HG02884 (cell line): ENCODE data around the gene CCDC167.
A peak's percentile ranks its signal among the peaks of the same experiment; 100 is the strongest.
"Not testable (repeated sequence)": the region's sequence is repeated elsewhere in the genome, so short reads cannot be mapped to it uniquely, and the experiment has no call there.

Source experiments
- ATAC-seq: cut with Tn5 transposase; IDR thresholded peaks from one replicate; pipeline ENCODE4 v1.9.1; 2021; ENCODE audit warnings: mild to moderate bottlenecking, moderate library complexity; ENCODE audit not compliant: unreplicated experiment

CCDC167 gene

DNA sequence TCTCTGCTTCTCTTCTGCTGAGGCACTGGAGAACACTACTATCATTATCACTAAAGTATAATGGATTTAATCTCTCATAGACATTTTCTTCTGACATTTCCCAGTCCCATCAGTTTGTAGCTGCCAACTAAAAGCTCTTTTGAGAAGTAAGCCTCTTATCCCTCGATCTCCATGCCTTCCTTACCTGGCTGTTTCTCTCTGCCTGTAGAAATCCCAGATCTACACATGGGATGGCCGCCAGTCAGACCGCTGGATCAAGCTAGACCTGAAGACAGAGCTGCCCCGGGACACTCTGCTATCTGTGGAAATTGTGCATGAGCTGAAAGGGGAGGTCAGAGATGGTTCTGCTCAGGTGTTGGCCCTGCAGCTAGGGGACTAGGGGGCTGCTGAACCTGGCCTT lies 25.4 kb downstream of the CCDC167 start:
- no peak for ATAC-seq

DNA sequence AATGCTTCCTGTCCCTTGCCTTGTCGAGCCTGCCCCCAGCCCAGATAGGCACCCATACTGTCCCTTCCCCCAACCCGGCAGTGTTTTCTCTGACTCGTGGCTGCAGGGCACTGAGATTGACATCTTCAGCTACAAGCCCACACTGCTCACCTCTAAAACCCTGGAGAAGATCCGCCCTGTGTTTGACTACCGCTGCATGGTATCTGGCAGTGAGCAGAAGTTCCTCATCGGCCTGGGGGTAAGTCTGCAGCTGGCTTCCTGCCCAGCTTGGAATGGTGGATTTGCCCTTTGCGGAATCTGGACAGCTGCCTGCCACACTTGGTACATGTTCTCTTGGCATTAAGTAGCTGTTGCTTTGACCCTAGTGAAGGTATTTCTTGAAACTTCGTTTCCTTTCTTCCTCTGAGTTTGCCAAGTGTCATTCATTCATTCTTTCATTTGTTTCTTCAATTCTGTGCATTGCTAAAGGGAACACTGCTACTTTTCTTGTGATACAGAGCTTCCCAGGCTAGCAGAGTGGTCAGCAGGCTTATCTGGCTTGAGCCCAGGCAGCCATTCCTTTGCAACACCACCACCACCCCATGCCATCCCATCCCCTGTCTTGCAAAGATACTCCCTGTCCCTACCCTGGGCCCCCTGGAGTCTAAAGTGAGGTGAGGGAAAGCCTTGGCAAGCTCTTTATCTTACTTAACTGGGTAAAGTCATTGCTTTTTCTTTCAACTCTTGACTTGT lies 26.2 kb downstream of the CCDC167 start:
- no peak for ATAC-seq

DNA sequence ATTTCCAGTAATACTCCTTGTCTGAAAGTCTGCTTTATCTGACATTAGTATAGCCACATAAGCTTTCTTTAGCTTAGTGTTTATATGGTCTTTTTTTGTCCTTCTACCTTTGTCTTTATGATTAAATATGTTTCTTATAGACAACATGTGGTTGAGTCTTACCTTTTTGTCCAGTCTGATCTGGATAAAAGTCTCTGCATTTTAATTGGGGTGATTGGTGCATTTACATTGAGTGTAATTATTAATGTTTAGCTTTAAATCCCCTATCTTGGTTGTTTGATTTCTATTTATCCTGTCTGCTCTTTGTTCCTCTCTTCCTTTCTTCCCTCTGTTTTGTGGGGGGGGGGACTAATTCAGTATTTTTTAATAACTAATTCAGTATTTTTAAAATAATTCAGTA lies 32.0 kb downstream of the CCDC167 start:
- ATAC-seq = no peak

DNA sequence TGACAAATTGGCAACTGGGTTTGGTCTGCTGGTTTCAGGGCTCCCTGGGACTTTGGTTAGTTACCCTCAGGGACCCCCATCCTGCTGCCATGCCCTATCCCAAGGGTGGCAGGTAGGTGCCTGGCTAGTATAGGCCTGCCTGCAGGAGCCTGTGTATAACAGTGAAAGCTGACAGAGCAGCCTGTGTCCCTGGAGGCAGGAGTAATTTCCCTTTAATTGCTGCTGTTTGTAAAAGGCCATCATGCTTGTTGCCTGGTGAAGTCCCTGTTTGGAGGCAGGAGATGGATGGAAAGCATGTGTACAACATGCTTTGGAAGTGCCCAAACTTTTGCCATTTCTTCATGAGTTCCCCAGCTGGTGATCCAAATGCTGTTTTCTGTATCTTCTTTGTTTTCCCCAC lies 36.6 kb downstream of the CCDC167 start:
- ATAC-seq = no peak

DNA sequence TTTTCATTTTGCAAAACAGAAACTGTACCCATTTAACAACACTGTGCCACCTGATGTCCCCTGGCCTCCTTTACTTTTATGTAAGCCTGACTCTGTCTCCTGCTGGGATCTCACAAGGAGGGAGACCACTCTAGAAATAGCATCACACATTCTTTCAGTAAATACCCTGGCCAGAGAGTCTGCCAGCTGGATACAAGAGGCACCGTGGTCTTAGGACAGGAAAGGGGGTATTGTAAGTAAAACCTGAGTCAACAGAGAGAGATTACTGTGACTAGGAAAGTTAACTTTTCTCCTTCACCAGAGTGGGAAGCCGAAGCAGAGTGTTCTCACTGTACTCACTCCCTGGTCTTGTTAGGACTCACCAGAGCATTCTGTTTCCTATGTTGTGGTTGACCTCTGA lies 38.9 kb downstream of the CCDC167 start:
- no peak for ATAC-seq

DNA sequence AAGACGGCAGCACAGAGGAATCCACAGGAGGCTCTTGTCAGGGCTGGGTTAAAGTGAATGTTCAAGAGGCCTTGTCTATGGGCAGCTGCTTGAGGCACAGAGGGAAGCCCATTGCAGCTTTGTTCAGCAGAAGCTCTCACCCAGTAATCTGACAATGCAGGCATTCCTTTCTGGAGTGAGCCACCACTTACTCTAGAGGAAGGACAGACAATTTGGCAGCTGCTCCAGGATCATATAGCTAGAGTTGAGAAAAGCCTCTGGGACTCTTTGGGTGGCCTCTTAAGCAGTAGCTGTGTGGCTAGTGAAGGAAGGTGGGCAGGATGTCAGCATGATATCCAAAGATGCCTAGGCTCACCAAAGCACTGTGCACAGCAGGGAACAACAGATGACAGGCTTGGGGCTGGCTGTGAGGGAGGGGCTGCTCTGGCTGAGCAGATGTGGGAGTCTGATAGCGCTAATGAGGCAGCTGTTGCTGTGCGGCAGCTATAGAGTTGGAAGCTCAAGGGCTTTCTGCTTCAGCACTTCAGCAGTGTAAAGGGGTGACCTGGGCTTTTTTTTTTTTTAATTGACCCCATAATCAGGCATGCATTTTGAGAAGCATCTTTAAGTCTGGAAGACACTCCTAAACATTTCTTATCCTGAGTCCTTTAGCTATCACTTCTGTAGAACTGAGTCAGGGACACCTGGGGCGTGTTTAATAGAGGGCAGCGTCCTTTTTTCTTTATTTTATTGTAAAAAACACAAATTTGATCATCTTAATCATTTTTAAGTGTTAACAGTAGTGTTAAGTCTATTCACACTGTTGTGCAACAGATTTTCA lies 39.5 kb downstream of the CCDC167 start:
- ATAC-seq = no peak

DNA sequence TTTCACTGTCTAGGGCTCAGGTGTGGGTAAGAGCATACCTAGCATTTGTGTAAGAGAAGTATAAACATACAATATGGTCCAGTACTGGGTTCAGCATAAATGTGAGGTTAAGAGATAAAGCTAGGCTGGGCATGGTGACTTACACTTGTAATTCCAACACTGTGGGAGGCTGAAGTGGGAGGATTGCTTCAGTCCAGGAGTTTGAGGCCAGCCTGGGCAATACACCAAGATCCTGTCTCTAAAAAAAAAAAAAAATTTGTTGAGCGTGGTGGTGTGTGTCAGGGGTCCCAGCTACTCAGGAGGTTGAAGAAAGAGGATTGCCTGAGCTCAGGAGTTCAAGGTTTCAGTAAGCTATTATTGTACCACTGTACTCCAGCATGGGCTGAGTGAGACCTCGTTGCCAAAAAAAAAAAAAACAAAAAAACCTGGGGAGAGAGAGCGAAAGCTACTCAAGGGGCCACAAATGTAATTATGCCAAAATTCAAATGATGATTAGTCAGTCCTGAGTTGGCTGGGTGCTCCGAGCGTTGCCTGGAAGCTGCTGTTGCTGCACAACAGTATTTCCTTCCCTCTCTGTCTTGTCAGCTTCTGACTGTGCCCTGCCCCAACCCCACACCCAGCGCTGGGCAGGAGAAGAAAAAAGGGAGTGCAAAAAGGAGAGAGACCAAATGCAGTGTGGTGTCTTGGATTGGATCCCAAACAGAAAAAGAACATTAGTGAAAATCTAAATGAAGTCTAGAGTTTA lies 42.7 kb downstream of the CCDC167 start:
- ATAC-seq = no peak

DNA sequence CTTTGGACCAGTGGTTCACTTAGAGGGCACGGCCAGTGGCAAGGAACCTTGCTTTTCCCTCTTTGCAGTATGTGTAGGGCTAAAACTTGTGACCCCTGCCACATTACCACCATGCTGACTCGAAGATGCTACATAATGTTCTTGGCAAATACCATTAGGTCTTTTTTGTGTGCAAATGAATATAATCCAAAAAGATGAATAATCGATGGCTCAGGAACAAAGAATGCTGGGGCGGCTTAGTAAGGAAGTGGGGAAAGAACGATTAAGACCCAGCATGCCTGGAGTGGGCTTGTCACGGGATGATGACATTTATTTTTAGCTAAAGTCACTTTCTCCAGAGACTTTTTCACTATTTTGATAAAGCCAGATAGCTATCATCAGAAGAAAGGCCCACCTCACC lies 43.6 kb downstream of the CCDC167 start:
- ATAC-seq = no peak

DNA sequence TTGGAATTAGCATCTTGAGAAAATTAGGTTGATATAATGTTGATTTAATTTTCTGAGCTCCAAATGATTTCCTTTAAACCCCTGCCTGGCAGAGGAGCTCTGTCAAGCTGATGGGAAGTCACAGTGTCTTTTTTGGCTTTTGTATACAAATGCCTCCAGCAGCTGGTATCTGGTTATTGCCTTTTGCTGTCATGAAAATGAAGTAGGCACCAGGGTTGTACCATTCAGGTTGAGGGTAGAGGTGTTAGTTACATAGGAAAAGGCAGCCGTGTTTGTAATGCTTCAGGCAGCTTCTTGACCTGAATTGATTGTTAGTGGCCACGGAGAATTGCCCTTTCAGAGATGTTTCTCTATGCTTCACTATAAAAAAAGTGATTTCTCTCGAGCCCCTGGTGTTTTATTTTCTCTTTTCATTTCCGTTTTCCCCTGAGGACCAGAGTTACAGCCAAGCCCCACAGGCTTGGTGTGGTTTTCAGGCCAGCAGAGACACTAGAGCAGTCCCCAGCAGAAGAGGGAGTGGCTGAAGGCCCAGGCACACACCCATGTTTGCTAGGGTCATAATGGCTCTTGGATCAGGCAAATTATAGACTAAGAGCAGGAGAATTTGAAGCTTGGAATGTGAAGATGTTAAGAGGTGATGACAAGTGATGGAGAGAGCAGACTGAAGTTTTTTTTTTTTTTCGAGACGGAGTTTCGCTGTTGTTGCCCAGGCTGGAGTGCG lies 45.1 kb downstream of the CCDC167 start:
- no peak for ATAC-seq

DNA sequence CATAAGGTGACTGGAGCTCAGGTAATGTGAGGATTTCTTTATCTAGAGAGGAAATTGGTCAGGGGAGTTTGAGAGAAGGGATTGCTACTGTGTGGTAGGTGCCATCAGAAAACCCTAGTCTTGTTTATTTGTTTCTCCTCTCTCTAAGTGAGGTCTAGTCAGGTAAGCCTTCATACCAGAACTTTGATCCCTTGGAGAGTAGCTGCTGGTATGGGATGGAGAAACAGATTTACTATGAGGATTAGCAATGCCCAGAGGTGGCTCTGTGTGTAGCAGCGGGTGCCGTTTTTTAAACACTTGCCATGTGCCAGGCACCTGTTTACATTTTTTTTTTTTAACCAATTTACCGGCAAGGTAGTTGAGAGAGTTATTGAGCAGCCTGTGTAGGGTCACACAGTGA lies 47.2 kb downstream of the CCDC167 start:
- no peak for ATAC-seq

DNA sequence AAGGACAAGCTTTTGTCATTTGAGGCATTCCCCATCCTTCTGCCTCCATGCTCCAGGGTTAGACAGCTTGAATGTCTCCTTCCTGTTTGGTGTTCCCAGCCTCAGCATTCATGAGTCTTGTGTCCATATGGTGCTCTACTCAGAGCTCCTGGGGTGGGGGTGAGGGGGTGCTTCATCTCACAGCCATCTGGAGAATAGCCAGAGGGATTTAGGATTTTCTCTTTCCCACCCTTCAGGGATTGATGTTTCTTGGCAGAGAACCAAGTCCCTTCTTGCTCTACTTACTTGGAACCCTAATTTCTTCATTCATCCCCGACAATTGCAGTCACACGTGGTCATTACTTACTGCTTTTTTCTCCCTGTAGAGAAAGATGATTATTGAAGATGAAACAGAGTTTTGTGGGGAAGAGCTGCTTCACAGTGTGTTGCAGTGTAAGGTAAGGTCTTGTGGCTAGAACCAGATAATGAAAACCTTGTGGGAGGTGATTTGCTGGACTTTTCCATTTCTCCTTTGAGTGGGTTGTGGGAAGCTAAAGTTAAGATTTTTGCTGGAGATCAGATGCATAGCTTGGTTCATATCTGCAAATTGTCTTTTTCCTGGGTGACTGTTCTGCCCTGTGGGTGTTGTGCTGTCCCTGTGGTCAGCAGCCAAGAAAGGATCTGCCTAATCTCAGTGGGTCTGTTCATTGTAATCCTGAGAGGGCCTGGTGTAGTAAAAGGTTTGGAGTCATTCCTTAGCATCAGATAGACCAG lies 48.1 kb downstream of the CCDC167 start:
- no peak for ATAC-seq

DNA sequence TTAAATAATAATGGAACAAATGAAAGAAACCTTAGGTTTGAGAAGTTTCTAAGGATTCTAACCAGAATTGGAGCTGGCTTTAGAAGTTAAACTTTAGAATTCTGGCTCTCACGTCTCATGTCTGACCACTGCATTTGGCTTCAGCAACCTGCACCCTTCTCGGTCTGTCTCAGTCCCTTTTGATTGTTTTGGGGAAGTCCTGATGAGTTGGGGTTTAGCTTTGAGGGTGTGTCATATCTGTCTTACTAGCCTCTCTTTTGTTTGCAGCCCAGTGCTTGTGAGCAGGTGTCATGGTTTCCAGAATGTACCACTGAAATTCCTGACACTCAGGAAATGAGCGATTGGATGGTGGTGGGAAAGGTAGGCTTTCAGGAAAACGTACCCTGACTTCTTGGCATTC lies 49.7 kb downstream of the CCDC167 start:
- no peak for ATAC-seq

DNA sequence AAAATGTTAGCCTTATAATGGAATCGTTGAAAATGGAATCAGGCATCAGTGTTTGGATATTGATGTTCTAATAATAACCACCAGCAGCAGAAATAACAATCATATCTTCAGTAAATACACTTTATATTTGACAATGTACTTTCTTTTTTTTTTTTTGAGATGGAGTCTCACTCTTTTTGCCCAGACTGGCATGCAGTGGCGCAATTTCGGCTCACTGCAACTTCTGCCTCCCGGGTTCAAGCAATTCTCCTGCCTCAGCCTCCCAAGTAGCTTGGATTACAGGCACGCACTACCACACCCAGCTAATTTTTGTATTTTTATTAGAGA lies 56.5 kb downstream of the CCDC167 start:
- not testable (repeated sequence) for ATAC-seq

DNA sequence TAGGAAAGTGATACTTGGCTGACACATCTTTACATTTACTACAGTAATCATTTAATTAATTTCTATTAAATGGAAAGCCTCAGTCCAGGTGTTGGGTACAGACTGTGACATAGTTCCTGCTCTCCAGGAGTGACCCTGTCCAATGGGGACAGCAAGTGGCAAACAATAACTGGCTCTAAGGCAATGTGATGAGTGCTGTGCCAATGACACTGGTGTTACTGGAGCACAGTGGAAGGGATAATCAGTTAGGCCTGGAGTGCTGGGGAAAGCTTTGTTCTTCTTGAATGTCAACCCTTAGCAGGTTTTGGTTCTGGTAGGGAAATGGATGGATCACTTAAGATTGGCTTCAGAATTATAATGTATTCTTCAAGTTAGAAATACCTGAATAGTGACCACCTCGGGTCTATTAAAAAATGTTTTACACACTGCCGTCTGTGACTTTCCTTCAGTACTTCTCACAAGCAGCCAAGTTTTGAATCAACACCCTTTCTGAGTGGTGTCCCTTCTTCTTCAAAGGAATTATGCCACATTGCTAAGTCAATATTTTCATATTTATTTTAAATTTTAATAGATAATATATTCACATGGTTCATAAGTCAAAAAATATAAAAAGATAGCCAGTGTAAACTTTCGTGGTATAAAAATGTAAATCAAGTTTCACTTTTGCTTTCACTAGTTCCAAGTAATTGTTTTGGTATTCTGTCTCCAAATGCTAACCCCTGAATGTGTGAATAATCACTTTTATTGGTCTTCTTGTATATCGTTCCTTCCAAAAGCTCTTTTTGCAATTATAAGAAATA lies 57.1 kb downstream of the CCDC167 start:
- no peak for ATAC-seq

DNA sequence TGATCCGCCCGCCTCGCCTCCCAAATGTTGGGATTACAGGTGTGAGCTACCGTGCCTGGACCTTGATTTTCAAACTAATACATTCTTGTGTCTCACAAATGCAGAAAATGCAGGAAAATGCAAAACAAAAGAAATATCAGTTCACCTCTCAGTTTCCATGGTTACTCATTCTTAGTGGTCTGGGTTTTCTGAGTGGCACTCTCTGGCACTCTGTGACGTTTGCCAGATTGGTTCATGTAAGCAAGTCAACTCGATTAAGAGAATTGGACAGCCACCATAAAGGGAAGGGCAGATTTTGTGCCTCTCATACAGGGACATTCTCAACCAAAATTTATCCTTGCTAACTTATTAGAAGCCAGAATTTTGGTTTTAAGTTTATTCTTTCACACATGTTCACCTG lies 58.0 kb downstream of the CCDC167 start:
- ATAC-seq = no peak

DNA sequence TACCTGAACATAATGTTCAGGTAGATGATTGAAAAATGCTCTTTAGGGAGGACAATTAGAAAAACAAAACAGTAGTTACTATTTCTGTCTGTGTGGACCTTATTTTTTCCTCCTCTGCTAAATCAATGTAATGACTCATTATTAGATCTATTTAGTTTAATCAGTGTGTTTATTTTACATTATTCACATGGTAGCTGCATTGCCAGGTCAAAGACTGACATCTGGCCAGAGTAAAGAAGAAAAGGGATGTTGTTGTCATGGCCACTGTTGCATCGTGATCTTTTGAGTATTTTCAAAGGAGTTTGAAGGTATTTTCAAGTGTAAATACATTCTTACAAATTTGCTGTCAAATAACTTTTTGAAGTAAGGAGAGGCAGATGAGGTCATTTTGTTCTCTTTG lies 60.8 kb downstream of the CCDC167 start:
- no peak for ATAC-seq

DNA sequence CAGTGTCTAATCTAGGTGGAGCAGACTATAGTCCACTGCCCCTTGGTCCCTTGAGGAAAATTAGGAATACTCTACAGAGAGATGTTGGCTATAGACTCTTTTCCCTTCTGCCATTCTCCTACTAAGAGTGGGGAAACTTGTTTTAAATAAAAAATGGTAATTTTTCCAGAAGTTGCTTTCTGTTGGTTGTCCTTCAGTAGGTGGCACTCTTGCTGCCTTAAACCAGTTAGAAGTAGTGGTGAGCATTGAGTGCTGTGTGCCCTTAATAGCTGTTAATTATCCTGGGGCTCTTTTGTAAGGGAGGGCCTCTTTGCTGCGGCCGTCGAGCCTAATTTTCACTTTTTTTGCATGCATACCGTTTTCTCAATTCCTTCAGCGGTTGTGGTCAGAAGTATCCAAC lies 63.9 kb downstream of the CCDC167 start:
- ATAC-seq = no peak

DNA sequence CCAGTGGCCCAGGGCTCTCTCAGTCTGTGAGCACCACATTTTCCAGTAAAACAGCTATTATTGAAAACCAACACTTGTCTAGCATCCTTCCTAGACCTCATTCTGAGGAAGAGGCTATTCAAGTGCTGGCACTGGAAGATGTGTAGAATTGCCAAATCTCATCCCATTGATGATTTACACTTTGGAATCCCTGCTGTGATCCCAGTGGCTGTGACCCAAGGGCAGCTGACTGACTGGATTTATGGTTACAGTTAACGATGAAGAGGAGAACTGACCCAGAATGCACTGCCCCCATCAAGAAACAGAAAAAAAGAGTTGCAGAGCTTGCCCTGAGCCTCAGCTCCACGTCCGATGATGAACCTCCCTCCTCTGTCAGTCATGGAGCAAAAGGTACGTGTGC lies 64.3 kb downstream of the CCDC167 start:
- no peak for ATAC-seq

DNA sequence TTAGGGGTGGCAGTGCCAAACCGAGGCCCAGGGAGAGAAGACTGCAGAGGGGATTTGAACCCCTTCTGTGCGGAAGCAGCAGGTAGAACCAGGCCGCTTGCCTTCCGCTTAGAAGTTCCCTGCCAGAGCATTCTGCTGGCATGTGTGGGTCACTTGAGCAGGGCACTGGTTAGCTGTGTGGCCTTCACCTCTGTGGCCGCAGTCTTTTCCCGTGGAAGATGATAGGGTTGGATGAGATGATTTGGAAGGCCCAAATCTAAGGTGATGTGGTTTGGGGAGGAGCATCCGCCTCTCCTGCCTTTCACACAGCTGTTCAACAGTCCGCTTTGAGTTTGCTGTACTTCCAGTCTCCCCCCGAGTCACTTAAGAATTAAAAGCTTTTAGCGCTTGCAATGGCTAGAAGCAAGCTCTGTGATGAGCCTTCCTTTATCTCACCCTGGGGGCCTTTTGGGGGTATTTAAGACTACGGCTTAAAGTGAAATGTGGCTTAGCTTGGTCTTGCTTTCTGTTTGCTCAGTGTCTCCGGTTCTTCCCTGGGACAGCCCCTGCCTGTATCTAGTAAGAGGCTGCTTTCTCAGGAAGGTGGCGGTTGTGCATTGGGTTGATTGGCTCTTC lies 65.9 kb downstream of the CCDC167 start:
- ATAC-seq = peak; percentile 18
